H1 (cell line): ENCODE measurements around the gene PPP1CA. TPM values are rescaled to one million over a fixed set of nuclear protein-coding genes. Genes with fewer than 3 reads are reported as not detected.
A peak's percentile ranks its signal among the peaks of the same experiment; 100 is the strongest.

ENCODE experiments used
- BRCA1 ChIP-seq: IDR thresholded peaks from 2 replicates; pipeline ENCODE4 v1.6.1; 2012; ENCODE audit warnings: low read depth, low read length, improper control_type of control experiment
- CHD1 ChIP-seq: IDR thresholded peaks from 2 replicates; pipeline ENCODE4 v1.6.1; 2012; ENCODE audit warnings: low read depth, low read length, improper control_type of control experiment
- CHD2 ChIP-seq: IDR thresholded peaks from 2 replicates; pipeline ENCODE4 v1.6.1; 2012; ENCODE audit warnings: low read length, improper control_type of control experiment
- CREB1 ChIP-seq: IDR thresholded peaks from 2 replicates; pipeline ENCODE4 v1.6.1; 2012; ENCODE audit warnings: inconsistent platforms
- CTBP2 ChIP-seq: IDR thresholded peaks from 2 replicates; pipeline ENCODE4 v1.7.0; 2011; ENCODE audit warnings: borderline replicate concordance, mild to moderate bottlenecking, moderate library complexity, mixed read lengths, low read length; ENCODE audit not compliant: insufficient read depth, insufficient read length
- EZH2 ChIP-seq: fragments of 200-600 bp; sonication (generic); IDR thresholded peaks from 2 replicates; pipeline ENCODE4 v1.7.1; 2012; ENCODE audit warnings: low read depth, mild to moderate bottlenecking, moderate library complexity, low read length, inconsistent platforms; ENCODE audit not compliant: severe bottlenecking
- FOSL1 ChIP-seq: IDR thresholded peaks from 2 replicates; pipeline ENCODE4 v1.6.1; 2011; ENCODE audit warnings: mild to moderate bottlenecking, low read depth, low read length, moderate library complexity; ENCODE audit not compliant: insufficient read depth
- GABPA ChIP-seq: IDR thresholded peaks from 2 replicates; pipeline ENCODE4 v1.6.1; 2011; ENCODE audit warnings: mild to moderate bottlenecking, low read length, moderate library complexity, borderline replicate concordance; ENCODE audit not compliant: insufficient read depth
- HDAC2 ChIP-seq, 2 experiments: fragments of 300-600 bp in 1 of 2; sonication (generic) in 1 of 2; IDR thresholded peaks; 2 replicates each; pipeline ENCODE4 v1.6.1; 2011 to 2012; ENCODE audit warnings: low read depth in 2 of 2, low read length in 2 of 2, mild to moderate bottlenecking in 2 of 2, moderate library complexity in 2 of 2, borderline replicate concordance in 1 of 2, inconsistent platforms in 1 of 2
- JUN ChIP-seq: IDR thresholded peaks from 2 replicates; pipeline ENCODE4 v1.6.1; 2011; ENCODE audit warnings: low read depth, mild to moderate bottlenecking, improper control_type of control experiment, low read length
- POLR2AphosphoS5 ChIP-seq: IDR thresholded peaks from 2 replicates; pipeline ENCODE4 v1.6.1; 2011; ENCODE audit warnings: low read depth, low read length
- RFX5 ChIP-seq: IDR thresholded peaks from 2 replicates; pipeline ENCODE4 v1.6.1; 2011; ENCODE audit warnings: low read depth, low read length, improper control_type of control experiment, borderline replicate concordance
- SAP30 ChIP-seq: fragments of 300-600 bp; sonication (generic); IDR thresholded peaks from 2 replicates; pipeline ENCODE4 v1.7.1; 2012; ENCODE audit warnings: low read length, moderate library complexity, mild to moderate bottlenecking, inconsistent platforms; ENCODE audit not compliant: insufficient read depth, insufficient replicate concordance
- SIRT6 ChIP-seq: IDR thresholded peaks from one replicate; pipeline ENCODE4 v1.7.1; 2012; ENCODE audit warnings: low read length, inconsistent platforms
- SP2 ChIP-seq: IDR thresholded peaks from 2 replicates; pipeline ENCODE4 v1.6.1; 2012; ENCODE audit warnings: mild to moderate bottlenecking, low read length, inconsistent platforms
- SP4 ChIP-seq: IDR thresholded peaks from 2 replicates; pipeline ENCODE4 v1.6.1; 2012; ENCODE audit warnings: low read length, inconsistent platforms
- SUZ12 ChIP-seq: fragments of 200-600 bp; sonication (generic); IDR thresholded peaks from 2 replicates; pipeline ENCODE4 v1.6.1; 2012; ENCODE audit warnings: mild to moderate bottlenecking, inconsistent platforms, low read length, moderate library complexity, mixed read lengths
- TAF1 ChIP-seq: IDR thresholded peaks from 2 replicates; pipeline ENCODE4 v1.6.1; 2011; ENCODE audit warnings: mild to moderate bottlenecking, low read depth, low read length
- TCF12 ChIP-seq: IDR thresholded peaks from 2 replicates; pipeline ENCODE4 v1.6.1; 2011; ENCODE audit warnings: low read depth, mild to moderate bottlenecking, low read length
- ZNF274 ChIP-seq: IDR thresholded peaks from 2 replicates; pipeline ENCODE4 v1.7.0; 2012; ENCODE audit warnings: low read length, borderline replicate concordance; ENCODE audit errors: extremely low read depth
- polyA plus RNA-seq, 7 experiments: library from polyadenylated mRNA; depleted of rRNA in 3 of 7; stranded (reverse) in 5 of 7; unstranded in 2 of 7; fragments of >200 nt in 5 of 7; fragments of 200-250 nt in 2 of 7; gene quantifications; 1 replicate in 5 of 7; 2 replicates in 1 of 7; 4 replicates in 1 of 7; pipeline versions ENCODE4 v1.2.1 to v1.2.3, GENCODE V29; 2011 to 2013; ENCODE audit warnings: missing spikeins in 2 of 7, mixed read lengths in 2 of 7
- total RNA-seq: library from RNA; stranded (reverse); fragmentation: NEBNext Ultra II Directional; extraction: Animal tissue kit (Norgen Biotek cat#: 25700); gene quantifications from 2 replicates; pipeline ENCODE4 v1.2.1, GENCODE V29; 2021
- TF ChIP-seq, protein P1 (sequence below), 3 experiments: IDR thresholded peaks; 1 replicate in 2 of 3; 2 replicates in 1 of 3; pipeline versions ENCODE4 v1.5.1 to v1.6.1; 2011; ENCODE audit warnings: low read length in 3 of 3, mild to moderate bottlenecking in 3 of 3, inconsistent platforms in 2 of 3, low read depth in 1 of 3, moderate library complexity in 1 of 3; ENCODE audit not compliant: insufficient read depth in 1 of 3; ENCODE audit errors: control extremely low read depth in 1 of 3

Gene PPP1CA
- total and polyA plus RNA-seq, 2 of the 8 experiments (the other 6 are each of a cell fraction or from before 2014, with no cell fraction given), result 198 to 359 TPM

DNA sequence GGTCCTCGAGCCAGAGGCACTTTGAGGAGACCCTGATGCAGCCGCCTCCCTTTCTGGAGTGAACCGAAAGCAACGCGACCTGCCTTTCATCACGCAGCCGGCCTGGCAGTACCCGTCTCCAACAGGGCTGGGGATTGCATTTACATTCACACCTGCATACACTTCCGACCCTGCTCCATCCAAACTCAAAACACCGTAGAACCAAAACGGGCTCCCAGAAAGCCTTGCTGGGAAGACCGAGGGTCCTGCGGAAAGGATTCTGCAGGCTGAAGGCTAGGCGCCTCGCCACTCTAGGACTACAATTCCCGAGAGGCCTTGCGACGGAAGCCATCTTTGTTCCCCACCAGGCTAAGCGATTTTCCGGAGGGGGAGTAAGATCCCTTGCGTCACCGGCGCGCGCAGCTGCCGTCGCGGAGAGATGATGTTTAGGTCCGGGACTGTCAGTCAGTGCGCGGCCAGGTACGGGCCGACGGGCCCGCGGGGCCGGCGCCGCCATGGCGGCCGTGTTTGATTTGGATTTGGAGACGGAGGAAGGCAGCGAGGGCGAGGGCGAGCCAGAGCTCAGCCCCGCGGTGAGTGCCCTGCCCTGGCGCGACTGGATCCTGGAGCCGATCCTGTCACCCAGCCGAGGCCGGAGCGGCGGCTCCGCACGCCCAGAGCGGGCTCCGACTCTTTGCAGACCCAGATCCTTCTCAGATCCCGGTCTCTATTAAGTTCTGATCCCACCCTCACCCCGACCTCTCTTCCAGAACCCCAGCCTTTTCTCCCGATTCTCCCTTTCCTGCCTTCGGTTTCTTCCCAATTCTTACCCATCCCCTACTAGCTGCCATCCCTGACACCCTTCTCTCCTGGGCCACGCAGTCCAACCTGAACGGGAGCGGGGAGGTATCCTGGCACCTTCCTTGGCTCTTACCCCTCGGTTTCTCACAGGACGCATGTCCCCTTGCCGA lies 26.7 kb upstream of the PPP1CA start, which contains the start of gene RPS6KB2 (continued):
- TF ChIP-seq BRCA1 (peak; percentile 67; the same call in 1 of the 2 replicates), SUZ12 (no peak), CHD2 (peak; percentile 45), ZNF274 (no peak), SP2 (no peak), TCF12 (no peak), EZH2 (no peak), GABPA (0 out of 2 replicates have a peak, but pooled peaks have one; percentile 36), SP4 (peak; percentile 90; the same call in 1 of the 2 replicates), JUN (no peak), POLR2AphosphoS5 (peak; percentile 68; the same call in 1 of the 2 replicates), FOSL1 (no peak), CREB1 (peak; percentile 100), TAF1 (peak; percentile 74; the same call in 1 of the 2 replicates), CTBP2 (no peak), HDAC2 (IDR thresholded peaks at IDR 0.05; ENCODE audit: borderline replicate concordance in 1 of 2, low read depth in 2 of 2, low read length in 2 of 2) (0 out of 4 replicates have a peak, but pooled peaks of 1 of the 2 experiments have one; percentile 55), SAP30 (peak; percentile 20), CHD1 (no peak), RFX5 (no peak), SIRT6 (no peak)
- TF ChIP-seq, protein P1, sequence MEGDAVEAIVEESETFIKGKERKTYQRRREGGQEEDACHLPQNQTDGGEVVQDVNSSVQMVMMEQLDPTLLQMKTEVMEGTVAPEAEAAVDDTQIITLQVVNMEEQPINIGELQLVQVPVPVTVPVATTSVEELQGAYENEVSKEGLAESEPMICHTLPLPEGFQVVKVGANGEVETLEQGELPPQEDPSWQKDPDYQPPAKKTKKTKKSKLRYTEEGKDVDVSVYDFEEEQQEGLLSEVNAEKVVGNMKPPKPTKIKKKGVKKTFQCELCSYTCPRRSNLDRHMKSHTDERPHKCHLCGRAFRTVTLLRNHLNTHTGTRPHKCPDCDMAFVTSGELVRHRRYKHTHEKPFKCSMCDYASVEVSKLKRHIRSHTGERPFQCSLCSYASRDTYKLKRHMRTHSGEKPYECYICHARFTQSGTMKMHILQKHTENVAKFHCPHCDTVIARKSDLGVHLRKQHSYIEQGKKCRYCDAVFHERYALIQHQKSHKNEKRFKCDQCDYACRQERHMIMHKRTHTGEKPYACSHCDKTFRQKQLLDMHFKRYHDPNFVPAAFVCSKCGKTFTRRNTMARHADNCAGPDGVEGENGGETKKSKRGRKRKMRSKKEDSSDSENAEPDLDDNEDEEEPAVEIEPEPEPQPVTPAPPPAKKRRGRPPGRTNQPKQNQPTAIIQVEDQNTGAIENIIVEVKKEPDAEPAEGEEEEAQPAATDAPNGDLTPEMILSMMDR (IDR thresholded peaks at IDR 0.05; ENCODE audit: control extremely low read depth in 1 of 3, insufficient read depth in 1 of 3, low read depth in 1 of 3, low read length in 3 of 3), result no peak
